ENCODE results near the gene CFAP20. TPM values are rescaled to one million over a fixed set of nuclear protein-coding genes. Genes with fewer than 3 reads are reported as not detected.

Gene CFAP20
- total RNA-seq, 1 donor from 2014 or later = 48.6 TPM

DNA sequence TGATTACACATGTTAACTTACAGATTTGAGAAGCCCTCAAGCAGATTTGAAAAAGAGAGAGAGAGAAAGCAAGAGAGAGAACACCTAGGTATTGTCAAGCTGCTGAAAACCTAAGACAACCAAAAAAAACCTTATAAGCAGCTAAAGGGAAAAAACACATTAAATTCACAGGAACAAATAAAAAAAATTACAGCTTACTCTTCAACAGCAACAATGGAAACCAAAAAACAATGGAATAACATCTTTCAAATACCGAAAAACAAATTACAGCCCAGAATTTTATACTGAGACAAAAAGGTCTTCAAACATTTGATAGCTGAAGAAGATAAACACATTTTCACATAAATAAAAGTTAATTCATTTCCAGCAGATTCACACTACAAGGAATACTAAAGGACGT, 8.4 kb upstream of the CFAP20 start:
- no peak overlapping the region for H3K4me3 Mint-ChIP-seq (ENCODE audit: unreplicated experiment)
- no peaks in the 10 kb centered on the region for H3K4me1 Mint-ChIP-seq (ENCODE audit: low read depth, unreplicated experiment)
- H3K9me3 Mint-ChIP-seq (ENCODE audit: unreplicated experiment) = peaks cover 10% of the 10 kb centered on the region
- peaks cover 3% of the 10 kb centered on the region for H3K27me3 Mint-ChIP-seq (ENCODE audit: unreplicated experiment)
- peaks cover 11% of the 10 kb centered on the region for H3K36me3 Mint-ChIP-seq (ENCODE audit: unreplicated experiment)
- DNase-seq = no peak
- no peak overlapping the region for H3K27ac Mint-ChIP-seq (ENCODE audit: unreplicated experiment)
- TF ChIP-seq CTCF (IDR thresholded peaks at IDR 0.05; ENCODE audit: partially characterized antibody, unreplicated experiment) = no peak

DNA sequence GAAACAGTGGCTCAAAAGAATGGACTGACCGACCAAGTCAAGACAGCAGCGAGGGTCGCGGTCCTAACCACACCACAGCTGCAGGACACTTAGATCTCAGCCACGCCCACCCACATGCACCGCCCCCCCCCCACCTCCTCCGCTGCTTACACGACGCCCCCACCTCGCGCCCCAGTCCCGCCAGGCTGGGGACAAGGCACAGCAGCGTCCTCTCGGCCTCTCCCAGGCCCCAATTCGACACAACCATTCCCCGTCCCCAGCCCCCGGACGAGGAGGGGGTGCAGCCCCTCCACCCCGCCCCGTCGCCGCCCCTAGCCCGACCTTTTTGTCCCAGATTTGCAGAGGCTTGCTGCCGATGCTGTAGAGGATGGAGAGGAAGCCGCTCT, 477 bp downstream of the CFAP20 start:
- peak overlapping the region; percentile 72 for H3K27ac Mint-ChIP-seq (ENCODE audit: unreplicated experiment)
- H3K4me3 Mint-ChIP-seq (ENCODE audit: unreplicated experiment) = peak overlapping the region; percentile 94
- no peak for TF ChIP-seq CTCF (IDR thresholded peaks at IDR 0.05; ENCODE audit: partially characterized antibody, unreplicated experiment)
- peak; percentile 59 for DNase-seq
- peaks cover 34% of the 10 kb centered on the region for H3K4me1 Mint-ChIP-seq (ENCODE audit: low read depth, unreplicated experiment)
- no peaks in the 10 kb centered on the region for H3K36me3 Mint-ChIP-seq (ENCODE audit: unreplicated experiment)
- H3K27me3 Mint-ChIP-seq (ENCODE audit: unreplicated experiment) = no peaks in the 10 kb centered on the region
- H3K9me3 Mint-ChIP-seq (ENCODE audit: unreplicated experiment) = peaks cover 2% of the 10 kb centered on the region

- peaks cover 36% of the 10 kb centered on the region for H3K4me1 Mint-ChIP-seq (ENCODE audit: low read depth, unreplicated experiment)
- TF ChIP-seq CTCF (IDR thresholded peaks at IDR 0.05; ENCODE audit: partially characterized antibody, unreplicated experiment) = no peak
- DNase-seq = no peak
- H3K9me3 Mint-ChIP-seq (ENCODE audit: unreplicated experiment) = peaks cover 2% of the 10 kb centered on the region
- H3K4me3 Mint-ChIP-seq (ENCODE audit: unreplicated experiment) = peak overlapping the region; percentile 94
- H3K27ac Mint-ChIP-seq (ENCODE audit: unreplicated experiment) = peak overlapping the region; percentile 72
- no peaks in the 10 kb centered on the region for H3K36me3 Mint-ChIP-seq (ENCODE audit: unreplicated experiment)
- H3K27me3 Mint-ChIP-seq (ENCODE audit: unreplicated experiment) = no peaks in the 10 kb centered on the region
Observed at GRCh38 chr16:58128181-58128631, 975 bp downstream of the CFAP20 start.

- H3K27ac Mint-ChIP-seq (ENCODE audit: unreplicated experiment) = peak overlapping the region; percentile 72
- no peaks in the 10 kb centered on the region for H3K27me3 Mint-ChIP-seq (ENCODE audit: unreplicated experiment)
- peaks cover 37% of the 10 kb centered on the region for H3K4me1 Mint-ChIP-seq (ENCODE audit: low read depth, unreplicated experiment)
- no peak for TF ChIP-seq CTCF (IDR thresholded peaks at IDR 0.05; ENCODE audit: partially characterized antibody, unreplicated experiment)
- peak overlapping the region; percentile 94 for H3K4me3 Mint-ChIP-seq (ENCODE audit: unreplicated experiment)
- DNase-seq = no peak
- H3K36me3 Mint-ChIP-seq (ENCODE audit: unreplicated experiment) = no peaks in the 10 kb centered on the region
- peaks cover 3% of the 10 kb centered on the region for H3K9me3 Mint-ChIP-seq (ENCODE audit: unreplicated experiment)
Observed at GRCh38 chr16:58127634-58128033, 1.5 kb downstream of the CFAP20 start.

DNA sequence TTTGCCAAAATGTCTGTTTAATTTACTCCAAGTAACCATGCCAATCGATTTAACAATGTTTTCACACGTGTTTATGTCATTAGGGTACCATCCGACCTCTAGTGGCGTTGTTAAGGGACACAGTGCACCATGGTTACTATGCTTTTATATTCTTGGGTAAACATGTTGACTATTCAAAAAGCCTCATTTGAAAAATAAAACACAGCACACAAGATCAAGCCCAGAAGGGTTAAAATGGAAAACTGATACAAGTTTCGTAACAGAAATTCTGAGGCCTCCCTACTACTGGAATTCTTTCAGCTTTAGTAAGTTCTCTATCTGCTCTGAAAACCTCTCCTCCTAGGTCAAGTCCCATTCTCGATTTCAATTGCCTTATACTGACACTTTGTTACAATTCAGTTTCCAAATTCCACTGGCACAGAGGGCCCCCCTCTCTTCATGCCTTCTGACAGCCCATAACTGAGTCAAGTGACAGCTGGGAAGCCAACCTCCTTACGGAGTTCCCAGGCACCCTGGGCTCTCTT, 2.1 kb downstream of the CFAP20 start:
- H3K36me3 Mint-ChIP-seq (ENCODE audit: unreplicated experiment) = no peaks in the 10 kb centered on the region
- H3K27me3 Mint-ChIP-seq (ENCODE audit: unreplicated experiment) = no peaks in the 10 kb centered on the region
- peaks cover 39% of the 10 kb centered on the region for H3K4me1 Mint-ChIP-seq (ENCODE audit: low read depth, unreplicated experiment)
- TF ChIP-seq CTCF (IDR thresholded peaks at IDR 0.05; ENCODE audit: partially characterized antibody, unreplicated experiment) = peak; percentile 37
- no peak for DNase-seq
- H3K27ac Mint-ChIP-seq (ENCODE audit: unreplicated experiment) = peak overlapping the region; percentile 72
- peaks cover 5% of the 10 kb centered on the region for H3K9me3 Mint-ChIP-seq (ENCODE audit: unreplicated experiment)
- H3K4me3 Mint-ChIP-seq (ENCODE audit: unreplicated experiment) = peak overlapping the region; percentile 94
